ENCODE data around the gene SNTG2. TPM values are rescaled to one million over a fixed set of nuclear protein-coding genes. Genes with fewer than 3 reads are reported as not detected.

The SNTG2 gene
- total RNA-seq, 1 donor from 2014 or later, result 1.9 TPM

- H4K20me1 ChIP-seq (ENCODE audit: insufficient read depth, low read length), result no peaks in the 10 kb centered on the region
Observed at GRCh38 chr2:1237783-1238182, 287.1 kb downstream of the SNTG2 start.

GRCh38 chr2:1238598-1239138 lies 288.0 kb downstream of the SNTG2 start:
- Histone ChIP-seq H4K20me1 (ENCODE audit: insufficient read depth, low read length) (no peaks in the 10 kb centered on the region), H3K27me3 (ENCODE audit: insufficient read depth, low read length) (no peaks in the 10 kb centered on the region), H2AFZ (ENCODE audit: low read depth, low read length) (no peak overlapping the region), H3K9ac (ENCODE audit: low read length) (no peak overlapping the region), H3K4me2 (ENCODE audit: low read length) (no peak overlapping the region), H3K4me3 (ENCODE audit: insufficient read depth, low read depth, low read length) (no peak overlapping the region), H3K79me2 (ENCODE audit: insufficient read depth, low read length) (no peaks in the 10 kb centered on the region), H3K4me1 (ENCODE audit: insufficient read depth, low read length) (peaks cover 12% of the 10 kb centered on the region), H3K36me3 (ENCODE audit: insufficient read depth, low read length) (no peaks in the 10 kb centered on the region), H3K27ac (ENCODE audit: low read depth, low read length) (no peak overlapping the region), H3K9me3 (ENCODE audit: insufficient read depth, low read depth, low read length) (no peaks in the 10 kb centered on the region)
- no peak for TF ChIP-seq EZH2 (IDR thresholded peaks at IDR 0.05; ENCODE audit: insufficient read depth, low read length)
- no peak for TF ChIP-seq CTCF (IDR thresholded peaks at IDR 0.05; ENCODE audit: insufficient read depth, low read depth, low read length)
- Mint-ChIP-seq H3K36me3 (ENCODE audit: low read depth, unreplicated experiment) (no peaks in the 10 kb centered on the region), H3K4me3 (ENCODE audit: unreplicated experiment) (no peak overlapping the region), H3K4me1 (ENCODE audit: low read depth, unreplicated experiment) (no peaks in the 10 kb centered on the region), H3K27me3 (ENCODE audit: low read depth, unreplicated experiment) (peaks cover 2% of the 10 kb centered on the region), H3K27ac (ENCODE audit: unreplicated experiment) (no peak overlapping the region), H3K9me3 (ENCODE audit: unreplicated experiment) (no peaks in the 10 kb centered on the region)
- no peak for FAIRE-seq
- no peak for DNase-seq (ENCODE audit: low read depth)

More at GRCh38 chr2:1237783-1238182, 287.1 kb downstream of the SNTG2 start:
- H3K27me3 ChIP-seq (ENCODE audit: insufficient read depth, low read length), result no peaks in the 10 kb centered on the region
- FAIRE-seq, result no peak
- TF ChIP-seq CTCF (IDR thresholded peaks at IDR 0.05; ENCODE audit: insufficient read depth, low read depth, low read length), result no peak
- TF ChIP-seq EZH2 (IDR thresholded peaks at IDR 0.05; ENCODE audit: insufficient read depth, low read length), result no peak
- Mint-ChIP-seq H3K9me3 (ENCODE audit: unreplicated experiment) (no peaks in the 10 kb centered on the region), H3K36me3 (ENCODE audit: low read depth, unreplicated experiment) (no peaks in the 10 kb centered on the region), H3K27me3 (ENCODE audit: low read depth, unreplicated experiment) (peaks cover 2% of the 10 kb centered on the region), H3K4me1 (ENCODE audit: low read depth, unreplicated experiment) (no peaks in the 10 kb centered on the region), H3K27ac (ENCODE audit: unreplicated experiment) (no peak overlapping the region), H3K4me3 (ENCODE audit: unreplicated experiment) (no peak overlapping the region)
- DNase-seq (ENCODE audit: low read depth), result no peak
- H3K79me2 ChIP-seq (ENCODE audit: insufficient read depth, low read length), result no peaks in the 10 kb centered on the region
- peaks cover 12% of the 10 kb centered on the region for H3K4me1 ChIP-seq (ENCODE audit: insufficient read depth, low read length)
- no peak overlapping the region for H2AFZ ChIP-seq (ENCODE audit: low read depth, low read length)
- H3K27ac ChIP-seq (ENCODE audit: low read depth, low read length), result no peak overlapping the region
- no peak overlapping the region for H3K4me3 ChIP-seq (ENCODE audit: insufficient read depth, low read depth, low read length)
- H3K9ac ChIP-seq (ENCODE audit: low read length), result no peak overlapping the region
- no peak overlapping the region for H3K4me2 ChIP-seq (ENCODE audit: low read length)
- no peaks in the 10 kb centered on the region for H3K36me3 ChIP-seq (ENCODE audit: insufficient read depth, low read length)
- H3K9me3 ChIP-seq (ENCODE audit: insufficient read depth, low read depth, low read length), result no peaks in the 10 kb centered on the region

- no peak for DNase-seq (ENCODE audit: low read depth)
- Mint-ChIP-seq H3K27me3 (ENCODE audit: low read depth, unreplicated experiment) (peaks cover 1% of the 10 kb centered on the region), H3K4me1 (ENCODE audit: low read depth, unreplicated experiment) (peaks cover under 1% of the 10 kb centered on the region), H3K9me3 (ENCODE audit: unreplicated experiment) (no peaks in the 10 kb centered on the region), H3K27ac (ENCODE audit: unreplicated experiment) (no peak overlapping the region), H3K36me3 (ENCODE audit: low read depth, unreplicated experiment) (no peaks in the 10 kb centered on the region), H3K4me3 (ENCODE audit: unreplicated experiment) (no peak overlapping the region)
- H3K9ac ChIP-seq (ENCODE audit: low read length), result no peak overlapping the region
- no peaks in the 10 kb centered on the region for H3K4me1 ChIP-seq (ENCODE audit: insufficient read depth, low read length)
- FAIRE-seq, result no peak
- H3K4me2 ChIP-seq (ENCODE audit: low read length), result no peak overlapping the region
- H3K36me3 ChIP-seq (ENCODE audit: insufficient read depth, low read length), result no peaks in the 10 kb centered on the region
- no peaks in the 10 kb centered on the region for H4K20me1 ChIP-seq (ENCODE audit: insufficient read depth, low read length)
- H3K27me3 ChIP-seq (ENCODE audit: insufficient read depth, low read length), result no peaks in the 10 kb centered on the region
- no peak overlapping the region for H2AFZ ChIP-seq (ENCODE audit: low read depth, low read length)
- TF ChIP-seq CTCF (IDR thresholded peaks at IDR 0.05; ENCODE audit: insufficient read depth, low read depth, low read length) (no peak), EZH2 (IDR thresholded peaks at IDR 0.05; ENCODE audit: insufficient read depth, low read length) (no peak)
- no peak overlapping the region for H3K4me3 ChIP-seq (ENCODE audit: insufficient read depth, low read depth, low read length)
- H3K27ac ChIP-seq (ENCODE audit: low read depth, low read length), result no peak overlapping the region
- no peaks in the 10 kb centered on the region for H3K9me3 ChIP-seq (ENCODE audit: insufficient read depth, low read depth, low read length)
- no peaks in the 10 kb centered on the region for H3K79me2 ChIP-seq (ENCODE audit: insufficient read depth, low read length)
Observed at GRCh38 chr2:1245193-1245592, 294.5 kb downstream of the SNTG2 start.
